ENCODE data around the gene HYDIN. TPM values are rescaled to one million over a fixed set of nuclear protein-coding genes. Genes with fewer than 3 reads are reported as not detected.

HYDIN gene
- polyA plus RNA-seq, 3 donors: 11.5 to 19.6 (median 18.6) TPM

DNA sequence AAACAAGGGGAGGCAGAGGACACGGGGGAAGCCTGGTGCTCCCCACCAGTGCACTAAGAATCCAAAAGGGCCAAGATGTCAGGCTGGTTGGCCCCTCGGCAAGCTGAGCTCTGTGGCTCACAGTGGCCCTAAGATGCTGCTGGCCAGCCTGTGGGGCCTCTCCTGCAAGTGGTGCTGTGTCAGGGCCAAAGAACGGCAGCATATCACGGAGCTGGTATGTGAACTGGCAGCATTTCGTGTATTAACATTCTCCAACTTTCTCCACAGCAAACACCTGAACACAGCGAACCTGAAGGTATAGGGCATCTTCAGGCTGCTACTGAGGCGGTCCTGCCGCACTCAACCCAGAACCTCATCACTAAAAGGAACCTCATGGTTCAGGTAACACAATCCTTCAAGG, 464.3 kb downstream of the HYDIN start:
- no peak for DNase-seq

DNA sequence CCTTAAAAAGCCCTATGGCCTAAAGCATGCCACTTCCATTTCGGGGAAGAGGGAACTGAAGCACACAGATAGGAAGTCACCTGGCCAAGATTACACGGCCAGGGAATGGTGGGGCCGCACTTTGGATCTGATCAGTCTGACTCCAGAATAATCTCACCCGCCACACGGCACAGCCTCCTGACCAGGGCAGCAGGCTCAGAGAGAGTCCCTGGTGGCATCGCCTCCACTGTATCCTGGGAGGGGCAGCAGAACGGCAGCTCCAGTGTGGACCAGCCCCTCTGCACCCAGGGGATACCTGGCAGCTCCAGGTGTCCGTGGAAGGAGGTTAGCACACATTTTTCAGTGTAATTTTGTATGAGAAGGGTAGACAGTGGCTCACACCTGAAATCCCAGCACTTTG, 465.0 kb downstream of the HYDIN start:
- no peak for DNase-seq

DNA sequence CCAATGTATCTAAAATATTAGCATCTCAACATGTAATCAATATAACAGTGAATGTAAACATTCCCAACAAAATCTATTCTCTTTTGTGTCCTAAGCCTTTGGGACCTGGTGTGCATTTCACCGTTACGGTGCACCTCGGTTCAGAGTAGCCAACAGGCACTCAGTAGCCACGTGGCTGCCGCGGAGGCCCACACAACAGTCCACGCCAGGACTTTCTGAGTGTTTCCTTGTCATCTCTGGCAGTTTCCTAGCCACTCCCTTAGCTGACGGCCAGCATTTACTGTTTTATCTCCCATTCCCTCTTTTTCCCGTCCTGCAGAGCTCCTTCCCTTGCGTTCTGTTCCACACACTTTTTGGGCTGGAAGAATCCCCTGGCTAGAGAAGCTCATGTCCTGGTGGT, 465.9 kb downstream of the HYDIN start:
- no peak for DNase-seq

DNA sequence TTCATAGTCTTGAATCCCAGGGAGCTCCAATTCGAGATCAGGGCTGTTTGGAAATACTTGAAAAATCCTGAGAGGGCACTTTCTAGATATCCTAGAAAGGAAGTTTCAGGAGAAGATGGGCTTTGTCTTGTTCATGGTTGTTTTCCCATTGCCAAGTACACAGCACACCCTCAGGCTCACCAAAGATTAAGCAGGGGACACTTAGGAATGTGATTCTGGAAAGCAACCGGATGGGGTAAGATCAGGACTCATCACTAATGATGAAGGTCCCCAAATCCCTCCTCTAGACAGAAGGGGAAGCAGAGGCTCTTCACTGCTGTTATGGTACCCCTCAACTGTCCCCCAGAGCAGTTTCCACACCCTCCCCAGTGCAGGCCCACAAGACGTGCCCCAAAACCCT, 470.3 kb downstream of the HYDIN start:
- DNase-seq: no peak

DNA sequence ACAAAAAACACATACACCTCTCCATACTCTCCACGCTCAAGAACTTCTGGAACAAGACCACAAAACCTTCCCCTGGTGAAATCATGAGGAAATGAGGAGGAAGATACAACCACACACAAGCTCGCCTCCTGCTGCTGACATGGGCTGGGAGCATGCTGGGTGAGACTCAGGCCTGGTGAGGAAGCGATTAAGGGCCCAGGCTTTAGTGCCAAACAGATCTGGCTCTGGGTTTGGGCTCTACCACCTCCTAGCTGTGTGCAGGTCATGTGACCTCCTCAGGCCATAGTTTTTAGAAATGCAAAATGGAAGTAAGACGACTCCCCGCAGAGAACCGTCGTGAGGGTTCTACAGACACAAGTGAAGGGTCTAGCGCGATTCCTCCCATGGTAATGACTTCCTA, 470.9 kb downstream of the HYDIN start:
- no peak for DNase-seq

DNA sequence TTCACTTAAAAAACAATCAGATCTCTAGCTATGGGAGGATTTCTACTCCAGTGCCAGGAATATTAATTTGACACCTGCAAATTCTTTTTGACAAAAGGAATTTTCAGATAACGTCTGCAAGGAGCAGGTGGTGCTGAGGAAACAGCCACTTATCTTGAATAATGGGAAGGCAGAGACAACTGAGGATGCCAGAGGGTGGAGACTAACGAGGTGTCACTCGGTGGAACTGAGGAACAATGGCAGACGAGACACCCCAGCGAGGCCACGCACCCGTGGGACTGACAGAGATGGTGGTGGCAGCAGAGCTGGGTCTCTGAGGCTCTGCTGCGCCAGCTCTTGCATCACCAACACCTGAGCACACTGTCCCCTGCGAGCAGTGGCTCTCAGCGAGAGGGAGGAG, 471.7 kb downstream of the HYDIN start:
- DNase-seq: no peak

Other genes starting within 250 kb of the HYDIN start
- gene CMTR2, start 58.7 kb upstream of the HYDIN start, polyA plus RNA-seq (ENCODE audit: insufficient read length in 3 of 3): 10 to 100 TPM; 40.1 to 66.5 (median 63.5) TPM
- under 1 TPM; 0.40 to 0.70 (median 0.47) TPM for gene CALB2, start 128.0 kb upstream of the HYDIN start, polyA plus RNA-seq (ENCODE audit: insufficient read length in 3 of 3)
- not detected for gene TLE7, start 211.3 kb upstream of the HYDIN start, polyA plus RNA-seq (ENCODE audit: insufficient read length in 3 of 3)
- 10 to 100 TPM; 14.6 to 19.5 (median 15.5) TPM for gene ZNF23, start 231.5 kb upstream of the HYDIN start, polyA plus RNA-seq (ENCODE audit: insufficient read length in 3 of 3)